HG02840 (cell line): ENCODE measurements around the gene NIPAL3.
"Not testable (repeated sequence)": the region's sequence is repeated elsewhere in the genome, so short reads cannot be mapped to it uniquely, and the experiment has no call there.

Source experiments
- ATAC-seq: cut with Tn5 transposase; IDR thresholded peaks from one replicate; pipeline ENCODE4 v1.9.1; 2021; ENCODE audit warnings: mild to moderate bottlenecking, moderate library complexity, moderate number of reproducible peaks; ENCODE audit not compliant: unreplicated experiment, low FRiP score

Gene NIPAL3

GRCh38 chr1:24507405-24507804 is 91.8 kb downstream of the NIPAL3 start:
- ATAC-seq: no peak

- ATAC-seq: no peak
These were observed 93.3 kb downstream of the NIPAL3 start for GRCh38 chr1:24508911-24509310.

GRCh38 chr1:24513706-24514105 is 98.1 kb downstream of the NIPAL3 start:
- no peak for ATAC-seq

- no peak for ATAC-seq
These were observed 99.3 kb downstream of the NIPAL3 start for GRCh38 chr1:24514946-24515345.

- not testable (repeated sequence) for ATAC-seq
These were observed 100.1 kb downstream of the NIPAL3 start for GRCh38 chr1:24515671-24516209.

GRCh38 chr1:24516506-24516905 is 100.9 kb downstream of the NIPAL3 start:
- ATAC-seq: no peak

GRCh38 chr1:24517898-24518297 is 102.3 kb downstream of the NIPAL3 start:
- no peak for ATAC-seq

GRCh38 chr1:24520282-24520681 is 104.7 kb downstream of the NIPAL3 start:
- not testable (repeated sequence) for ATAC-seq
